Measurements from ENCODE around the gene DEK. TPM values are rescaled to one million over a fixed set of nuclear protein-coding genes. Genes with fewer than 3 reads are reported as not detected.
"Not testable (repeated sequence)": the region's sequence is repeated elsewhere in the genome, so short reads cannot be mapped to it uniquely, and the experiment has no call there.

DEK gene
- total RNA-seq, 1 donor from 2014 or later: 39.9 TPM

DNA sequence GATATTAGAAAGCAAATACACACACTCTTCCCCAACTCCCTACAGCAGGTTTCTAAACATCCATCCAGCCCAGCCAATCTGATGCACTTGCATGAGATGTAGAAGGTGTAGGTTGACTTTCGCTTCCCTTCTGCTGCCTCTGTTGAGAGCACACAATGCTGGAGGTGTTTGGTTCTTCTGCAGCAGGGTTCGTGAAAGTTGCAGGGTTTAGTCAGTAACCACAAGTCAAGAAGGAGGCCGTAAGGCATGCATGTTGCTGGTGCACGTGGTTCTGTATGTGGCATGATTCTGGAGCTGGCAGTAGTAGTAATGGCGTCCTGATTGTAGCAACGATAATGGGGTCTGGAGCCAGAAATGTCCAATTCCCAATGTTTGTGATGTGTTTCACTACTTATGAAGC lies 53.0 kb downstream of the DEK start:
- no peaks in the 10 kb centered on the region for H3K79me2 ChIP-seq (ENCODE audit: insufficient read depth, low read length)
- no peak overlapping the region for H3K27ac ChIP-seq (ENCODE audit: low read depth, low read length)
- H3K9ac ChIP-seq (ENCODE audit: low read length): no peak overlapping the region
- H3K4me2 ChIP-seq (ENCODE audit: low read length): no peak overlapping the region
- Mint-ChIP-seq H3K36me3 (ENCODE audit: low read depth, unreplicated experiment) (peaks cover 29% of the 10 kb centered on the region), H3K9me3 (ENCODE audit: unreplicated experiment) (no peaks in the 10 kb centered on the region), H3K4me1 (ENCODE audit: low read depth, unreplicated experiment) (peaks cover 8% of the 10 kb centered on the region), H3K27ac (ENCODE audit: unreplicated experiment) (no peak overlapping the region), H3K27me3 (ENCODE audit: low read depth, unreplicated experiment) (no peaks in the 10 kb centered on the region), H3K4me3 (ENCODE audit: unreplicated experiment) (no peak overlapping the region)
- DNase-seq (ENCODE audit: low read depth) (no peak), FAIRE-seq (no peak)
- peaks cover 3% of the 10 kb centered on the region for H3K4me1 ChIP-seq (ENCODE audit: insufficient read depth, low read length)
- no peak for TF ChIP-seq EZH2 (IDR thresholded peaks at IDR 0.05; ENCODE audit: insufficient read depth, low read length)
- no peaks in the 10 kb centered on the region for H3K36me3 ChIP-seq (ENCODE audit: insufficient read depth, low read length)
- no peaks in the 10 kb centered on the region for H3K9me3 ChIP-seq (ENCODE audit: insufficient read depth, low read depth, low read length)
- H2AFZ ChIP-seq (ENCODE audit: low read depth, low read length): no peak overlapping the region
- H4K20me1 ChIP-seq (ENCODE audit: insufficient read depth, low read length): no peaks in the 10 kb centered on the region
- H3K4me3 ChIP-seq (ENCODE audit: insufficient read depth, low read depth, low read length): no peak overlapping the region
- no peaks in the 10 kb centered on the region for H3K27me3 ChIP-seq (ENCODE audit: insufficient read depth, low read length)

GRCh38 chr6:18210707-18211106 lies 53.6 kb downstream of the DEK start:
- Histone ChIP-seq H2AFZ (ENCODE audit: low read depth, low read length) (no peak overlapping the region), H3K4me3 (ENCODE audit: insufficient read depth, low read depth, low read length) (no peak overlapping the region), H3K4me2 (ENCODE audit: low read length) (no peak overlapping the region), H4K20me1 (ENCODE audit: insufficient read depth, low read length) (no peaks in the 10 kb centered on the region), H3K36me3 (ENCODE audit: insufficient read depth, low read length) (no peaks in the 10 kb centered on the region), H3K9me3 (ENCODE audit: insufficient read depth, low read depth, low read length) (no peaks in the 10 kb centered on the region), H3K79me2 (ENCODE audit: insufficient read depth, low read length) (no peaks in the 10 kb centered on the region), H3K4me1 (ENCODE audit: insufficient read depth, low read length) (no peaks in the 10 kb centered on the region), H3K9ac (ENCODE audit: low read length) (no peak overlapping the region), H3K27me3 (ENCODE audit: insufficient read depth, low read length) (no peaks in the 10 kb centered on the region), H3K27ac (ENCODE audit: low read depth, low read length) (no peak overlapping the region)
- Mint-ChIP-seq H3K27ac (ENCODE audit: unreplicated experiment) (no peak overlapping the region), H3K9me3 (ENCODE audit: unreplicated experiment) (no peaks in the 10 kb centered on the region), H3K36me3 (ENCODE audit: low read depth, unreplicated experiment) (peaks cover 29% of the 10 kb centered on the region), H3K4me3 (ENCODE audit: unreplicated experiment) (no peak overlapping the region), H3K27me3 (ENCODE audit: low read depth, unreplicated experiment) (no peaks in the 10 kb centered on the region), H3K4me1 (ENCODE audit: low read depth, unreplicated experiment) (peaks cover 6% of the 10 kb centered on the region)
- DNase-seq (ENCODE audit: low read depth) (no peak), FAIRE-seq (no peak)
- TF ChIP-seq CTCF (IDR thresholded peaks at IDR 0.05; ENCODE audit: insufficient read depth, low read depth, low read length) (no peak), EZH2 (IDR thresholded peaks at IDR 0.05; ENCODE audit: insufficient read depth, low read length) (no peak)

- H4K20me1 ChIP-seq (ENCODE audit: insufficient read depth, low read length): no peaks in the 10 kb centered on the region
- no peak overlapping the region for H3K9ac ChIP-seq (ENCODE audit: low read length)
- H3K4me3 ChIP-seq (ENCODE audit: insufficient read depth, low read depth, low read length): no peak overlapping the region
- H3K4me2 ChIP-seq (ENCODE audit: low read length): no peak overlapping the region
- no peaks in the 10 kb centered on the region for H3K79me2 ChIP-seq (ENCODE audit: insufficient read depth, low read length)
- DNase-seq (ENCODE audit: low read depth) (no peak), FAIRE-seq (no peak)
- no peak overlapping the region for H3K4me3 Mint-ChIP-seq (ENCODE audit: unreplicated experiment)
- peaks cover 3% of the 10 kb centered on the region for H3K4me1 ChIP-seq (ENCODE audit: insufficient read depth, low read length)
- H3K36me3 ChIP-seq (ENCODE audit: insufficient read depth, low read length): no peaks in the 10 kb centered on the region
- no peak overlapping the region for H2AFZ ChIP-seq (ENCODE audit: low read depth, low read length)
- no peaks in the 10 kb centered on the region for H3K9me3 Mint-ChIP-seq (ENCODE audit: unreplicated experiment)
- H3K27ac Mint-ChIP-seq (ENCODE audit: unreplicated experiment): peak overlapping the region; percentile 20
- TF ChIP-seq CTCF (IDR thresholded peaks at IDR 0.05; ENCODE audit: insufficient read depth, low read depth, low read length) (no peak), EZH2 (IDR thresholded peaks at IDR 0.05; ENCODE audit: insufficient read depth, low read length) (no peak)
- peaks cover 26% of the 10 kb centered on the region for H3K36me3 Mint-ChIP-seq (ENCODE audit: low read depth, unreplicated experiment)
- H3K27me3 Mint-ChIP-seq (ENCODE audit: low read depth, unreplicated experiment): no peaks in the 10 kb centered on the region
- H3K27ac ChIP-seq (ENCODE audit: low read depth, low read length): no peak overlapping the region
- H3K4me1 Mint-ChIP-seq (ENCODE audit: low read depth, unreplicated experiment): peaks cover 8% of the 10 kb centered on the region
- no peaks in the 10 kb centered on the region for H3K9me3 ChIP-seq (ENCODE audit: insufficient read depth, low read depth, low read length)
- no peaks in the 10 kb centered on the region for H3K27me3 ChIP-seq (ENCODE audit: insufficient read depth, low read length)
These were observed 54.7 kb downstream of the DEK start for GRCh38 chr6:18209539-18210197.

GRCh38 chr6:18208778-18209177 lies 55.6 kb downstream of the DEK start:
- H3K27ac ChIP-seq (ENCODE audit: low read depth, low read length); H3K27ac Mint-ChIP-seq (ENCODE audit: unreplicated experiment); H3K79me2 ChIP-seq (ENCODE audit: insufficient read depth, low read length); H2AFZ ChIP-seq (ENCODE audit: low read depth, low read length); H3K4me3 Mint-ChIP-seq (ENCODE audit: unreplicated experiment); H3K4me1 Mint-ChIP-seq (ENCODE audit: low read depth, unreplicated experiment); H3K9ac ChIP-seq (ENCODE audit: low read length); H3K9me3 ChIP-seq (ENCODE audit: insufficient read depth, low read depth, low read length); H3K27me3 ChIP-seq (ENCODE audit: insufficient read depth, low read length); H3K9me3 Mint-ChIP-seq (ENCODE audit: unreplicated experiment); H3K36me3 ChIP-seq (ENCODE audit: insufficient read depth, low read length); FAIRE-seq; H3K4me2 ChIP-seq (ENCODE audit: low read length); H3K4me3 ChIP-seq (ENCODE audit: insufficient read depth, low read depth, low read length); DNase-seq (ENCODE audit: low read depth); H3K27me3 Mint-ChIP-seq (ENCODE audit: low read depth, unreplicated experiment); H4K20me1 ChIP-seq (ENCODE audit: insufficient read depth, low read length): not testable (repeated sequence)
- H3K36me3 Mint-ChIP-seq (ENCODE audit: low read depth, unreplicated experiment): peaks cover 20% of the 10 kb centered on the region
- H3K4me1 ChIP-seq (ENCODE audit: insufficient read depth, low read length): peaks cover 12% of the 10 kb centered on the region

All from astrocyte (in vitro differentiated cells and primary cell).